Measurements from ENCODE around the gene CAMSAP2. TPM values are rescaled to one million over a fixed set of nuclear protein-coding genes. Genes with fewer than 3 reads are reported as not detected.

The CAMSAP2 gene
- total RNA-seq, 1 donor: 50.3 TPM

DNA sequence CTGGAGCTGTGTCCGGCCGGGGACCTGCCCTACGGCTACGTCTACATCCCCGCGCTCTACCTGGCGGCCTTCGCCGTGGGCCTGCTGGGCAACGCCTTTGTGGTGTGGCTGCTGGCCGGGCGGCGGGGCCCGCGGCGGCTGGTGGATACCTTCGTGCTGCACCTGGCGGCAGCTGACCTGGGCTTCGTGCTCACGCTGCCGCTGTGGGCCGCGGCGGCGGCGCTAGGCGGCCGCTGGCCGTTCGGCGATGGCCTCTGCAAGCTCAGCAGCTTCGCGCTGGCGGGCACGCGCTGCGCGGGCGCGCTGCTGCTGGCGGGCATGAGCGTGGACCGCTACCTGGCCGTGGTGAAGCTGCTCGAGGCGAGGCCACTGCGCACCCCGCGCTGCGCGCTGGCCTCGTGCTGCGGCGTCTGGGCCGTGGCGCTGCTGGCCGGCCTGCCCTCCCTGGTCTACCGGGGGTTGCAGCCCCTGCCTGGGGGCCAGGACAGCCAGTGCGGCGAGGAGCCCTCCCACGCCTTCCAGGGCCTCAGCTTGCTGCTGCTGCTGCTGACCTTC lies 134.5 kb downstream of the CAMSAP2 start:
- Histone ChIP-seq H3K4me2 (ENCODE audit: insufficient read depth, low read length) (peak overlapping the region; percentile 48), H3K36me3 (ENCODE audit: insufficient read depth, low read length) (no peaks in the 10 kb centered on the region), H3K27ac (ENCODE audit: low read depth, low read length) (no peak overlapping the region), H4K20me1 (ENCODE audit: insufficient read depth, low read length) (no peaks in the 10 kb centered on the region), H3K79me2 (ENCODE audit: insufficient read depth, low read length) (no peaks in the 10 kb centered on the region), H3K27me3 (ENCODE audit: insufficient read depth, low read length) (peaks cover 62% of the 10 kb centered on the region), H3K4me3 (ENCODE audit: insufficient read depth, low read length) (peak overlapping the region; percentile 33), H2AFZ (ENCODE audit: low read length) (no peak overlapping the region), H3K4me1 (ENCODE audit: insufficient read depth, low read length) (no peaks in the 10 kb centered on the region), H3K9me3 (ENCODE audit: low read depth, low read length) (no peaks in the 10 kb centered on the region)
- DNase-seq (ENCODE audit: insufficient read length, low spot score, missing footprints): peak; percentile 87
- TF ChIP-seq CTCF (IDR thresholded peaks at IDR 0.05; ENCODE audit: extremely low read depth, low read depth, low read length): no peak

- TF ChIP-seq CTCF (IDR thresholded peaks at IDR 0.05; ENCODE audit: extremely low read depth, low read depth, low read length): no peak
- Histone ChIP-seq H3K4me3 (ENCODE audit: insufficient read depth, low read length) (no peak overlapping the region), H3K4me1 (ENCODE audit: insufficient read depth, low read length) (no peaks in the 10 kb centered on the region), H3K36me3 (ENCODE audit: insufficient read depth, low read length) (no peaks in the 10 kb centered on the region), H3K9me3 (ENCODE audit: low read depth, low read length) (no peaks in the 10 kb centered on the region), H3K4me2 (ENCODE audit: insufficient read depth, low read length) (no peak overlapping the region), H4K20me1 (ENCODE audit: insufficient read depth, low read length) (no peaks in the 10 kb centered on the region), H2AFZ (ENCODE audit: low read length) (no peak overlapping the region), H3K79me2 (ENCODE audit: insufficient read depth, low read length) (no peaks in the 10 kb centered on the region), H3K27ac (ENCODE audit: low read depth, low read length) (no peak overlapping the region), H3K27me3 (ENCODE audit: insufficient read depth, low read length) (peaks cover 66% of the 10 kb centered on the region)
- no peak for DNase-seq (ENCODE audit: insufficient read length, low spot score, missing footprints)
These were observed 135.1 kb downstream of the CAMSAP2 start for GRCh38 chr1:200873671-200874397.

DNA sequence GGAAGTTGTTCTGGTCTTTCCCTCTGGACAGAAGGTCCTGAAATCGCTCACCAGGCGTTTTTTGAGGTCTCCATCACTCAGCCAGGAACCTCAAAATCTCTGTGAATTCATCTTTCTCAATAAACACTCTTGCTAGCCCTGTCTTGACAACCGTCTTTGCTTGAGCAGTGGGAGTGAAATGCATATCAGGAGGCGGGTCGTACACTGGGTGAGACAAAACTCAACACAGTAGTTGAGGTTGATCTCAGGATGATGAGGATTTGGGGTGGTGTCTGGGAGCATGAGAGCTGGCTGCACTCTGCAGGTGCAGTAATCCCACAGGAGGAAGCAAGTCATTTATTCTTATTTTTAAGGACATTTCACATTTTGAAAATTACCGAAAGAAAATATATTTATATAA lies 136.0 kb downstream of the CAMSAP2 start:
- no peak overlapping the region for H2AFZ ChIP-seq (ENCODE audit: low read length)
- no peaks in the 10 kb centered on the region for H3K4me1 ChIP-seq (ENCODE audit: insufficient read depth, low read length)
- DNase-seq (ENCODE audit: insufficient read length, low spot score, missing footprints): no peak
- TF ChIP-seq CTCF (IDR thresholded peaks at IDR 0.05; ENCODE audit: extremely low read depth, low read depth, low read length): no peak
- no peaks in the 10 kb centered on the region for H3K9me3 ChIP-seq (ENCODE audit: low read depth, low read length)
- H3K36me3 ChIP-seq (ENCODE audit: insufficient read depth, low read length): no peaks in the 10 kb centered on the region
- H3K27ac ChIP-seq (ENCODE audit: low read depth, low read length): no peak overlapping the region
- H3K4me3 ChIP-seq (ENCODE audit: insufficient read depth, low read length): no peak overlapping the region
- no peaks in the 10 kb centered on the region for H3K79me2 ChIP-seq (ENCODE audit: insufficient read depth, low read length)
- H3K4me2 ChIP-seq (ENCODE audit: insufficient read depth, low read length): no peak overlapping the region
- peaks cover 63% of the 10 kb centered on the region for H3K27me3 ChIP-seq (ENCODE audit: insufficient read depth, low read length)
- H4K20me1 ChIP-seq (ENCODE audit: insufficient read depth, low read length): no peaks in the 10 kb centered on the region

DNA sequence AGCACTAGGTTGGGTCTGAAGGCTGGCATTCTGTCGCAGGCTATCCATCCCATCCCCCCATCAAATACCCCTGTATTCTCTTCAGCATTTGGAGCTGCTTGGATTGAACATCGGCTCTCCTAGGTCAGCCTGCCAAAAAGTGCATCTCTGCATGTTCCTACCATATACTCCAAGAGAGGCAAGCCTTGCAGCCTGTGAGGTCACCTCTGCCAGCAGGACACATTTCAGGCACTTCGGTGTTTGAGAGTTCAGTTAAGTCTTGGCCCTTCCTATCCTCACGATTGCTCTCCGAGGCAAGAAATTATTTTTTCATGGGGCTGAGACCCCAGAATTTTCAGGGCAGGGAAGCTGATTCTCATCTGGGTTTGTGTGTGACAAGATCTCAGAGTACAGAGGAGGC lies 136.7 kb downstream of the CAMSAP2 start:
- no peak for DNase-seq (ENCODE audit: insufficient read length, low spot score, missing footprints)
- Histone ChIP-seq H4K20me1 (ENCODE audit: insufficient read depth, low read length) (no peaks in the 10 kb centered on the region), H3K36me3 (ENCODE audit: insufficient read depth, low read length) (no peaks in the 10 kb centered on the region), H3K79me2 (ENCODE audit: insufficient read depth, low read length) (no peaks in the 10 kb centered on the region), H3K9me3 (ENCODE audit: low read depth, low read length) (no peaks in the 10 kb centered on the region), H3K4me2 (ENCODE audit: insufficient read depth, low read length) (no peak overlapping the region), H2AFZ (ENCODE audit: low read length) (no peak overlapping the region), H3K27me3 (ENCODE audit: insufficient read depth, low read length) (peaks cover 70% of the 10 kb centered on the region), H3K4me3 (ENCODE audit: insufficient read depth, low read length) (no peak overlapping the region), H3K4me1 (ENCODE audit: insufficient read depth, low read length) (no peaks in the 10 kb centered on the region), H3K27ac (ENCODE audit: low read depth, low read length) (no peak overlapping the region)
- no peak for TF ChIP-seq CTCF (IDR thresholded peaks at IDR 0.05; ENCODE audit: extremely low read depth, low read depth, low read length)

Data from osteoblast (primary cell).